ENCODE measurements around the gene VASP.

The VASP gene

GRCh38 chr19:45554481-45554880 lies 47.2 kb downstream of the VASP start:
- no peak for DNase-seq (ENCODE audit: low read depth in 2 of 2)

GRCh38 chr19:45556835-45557234 lies 49.6 kb downstream of the VASP start:
- no peak for DNase-seq (ENCODE audit: low read depth in 2 of 2)

GRCh38 chr19:45558399-45558878 lies 51.2 kb downstream of the VASP start:
- peak; percentile 5 to 49 for DNase-seq (ENCODE audit: low read depth in 2 of 2)

- no peak for DNase-seq (ENCODE audit: low read depth in 2 of 2)
These were observed 52.8 kb downstream of the VASP start for GRCh38 chr19:45560038-45560437.

- DNase-seq (ENCODE audit: low read depth in 2 of 2) = no peak
These were observed 53.4 kb downstream of the VASP start for GRCh38 chr19:45560686-45561085.

GRCh38 chr19:45564131-45564780 lies 57.0 kb downstream of the VASP start:
- DNase-seq (ENCODE audit: low read depth in 2 of 2) = no peak

GRCh38 chr19:45567609-45568008 lies 60.3 kb downstream of the VASP start:
- DNase-seq (ENCODE audit: low read depth in 2 of 2) = no peak

- DNase-seq (ENCODE audit: low read depth in 2 of 2) = no peak
These were observed 61.5 kb downstream of the VASP start for GRCh38 chr19:45568732-45569131.

GRCh38 chr19:45569619-45570421 lies 62.5 kb downstream of the VASP start:
- peak; percentile 17 to 62 for DNase-seq (ENCODE audit: low read depth in 2 of 2)

GRCh38 chr19:45571457-45572220 lies 64.4 kb downstream of the VASP start:
- no peak for DNase-seq (ENCODE audit: low read depth in 2 of 2)

GRCh38 chr19:45574526-45574925 lies 67.2 kb downstream of the VASP start:
- no peak for DNase-seq (ENCODE audit: low read depth in 2 of 2)

- DNase-seq (ENCODE audit: low read depth in 2 of 2) = no peak
These were observed 67.9 kb downstream of the VASP start for GRCh38 chr19:45575216-45575615.
